GM12878 (cell line): ENCODE data around the gene DPYSL4. TPM values are rescaled to one million over a fixed set of nuclear protein-coding genes. Genes with fewer than 3 reads are reported as not detected.

Experiments
- ATAC-seq: fragments of 200-7000 bp; cut with Tn5 transposase; 3 replicates; pipeline ENCODE4 v1.9.1; 2020; ENCODE audit warnings: mild to moderate bottlenecking, moderate library complexity
- BruUV-seq: library from RNA; stranded (reverse); fragments of 400-500 nt; replicated peaks from 2 replicates; lab custom pipeline; 2021; lab: Mats Ljungman, UMichigan
- CTCF ChIA-PET: fragments of 300-600 bp; sonication (Branson Sonifier 250); formaldehyde crosslinking; extraction: SDS; loops from one replicate; lab custom pipeline; 2021; ENCODE audit warnings: inconsistent platforms; lab: Yijun Ruan, JAX
- POLR2A ChIA-PET: fragments of 350-600 bp; formaldehyde crosslinking; extraction: SDS; loops from one replicate; lab custom pipeline; 2021; ENCODE audit warnings: inconsistent platforms; lab: Charles Lee
- RAD21 ChIA-PET: fragments of 300-600 bp; sonication (Branson Sonifier 250); formaldehyde crosslinking; loops from one replicate; lab custom pipeline; 2023; ENCODE audit warnings: antibody characterized with exemption; ENCODE audit not compliant: unreplicated experiment; lab: Charles Lee
- SMC1A ChIA-PET: fragments of 300-600 bp; sonication (Branson Sonifier 250); formaldehyde crosslinking; loops from one replicate; lab custom pipeline; 2023; ENCODE audit not compliant: unreplicated experiment, uncharacterized antibody; lab: Charles Lee
- DNase-seq: peaks from one replicate; pipeline ENCODE4 v3.0.0-alpha.2; 2011; ENCODE audit warnings: low read depth, low spot score
- FAIRE-seq: peaks from 3 replicates; lab custom pipeline; 2011; peaks lifted over from hg19 to GRCh38; lab: Jason Lieb, UNC
- H2AFZ ChIP-seq: 2 replicates; pipeline ENCODE4 v1.6.0; 2011; ENCODE audit warnings: low read depth, low read length, control low read depth; ENCODE audit not compliant: control insufficient read depth
- H3K27ac ChIP-seq: 2 replicates; pipeline ENCODE4 v1.5.1; 2011; ENCODE audit warnings: control low read depth; ENCODE audit not compliant: control insufficient read depth, insufficient read depth
- H3K27me3 ChIP-seq, 2 experiments: replicated peaks in 1 of 2; 2 replicates each; pipeline versions ENCODE4 v1.6.0 to v1.6.1; 2011; ENCODE audit warnings: low read length in 1 of 2; ENCODE audit not compliant: control insufficient read depth in 2 of 2, insufficient read depth in 2 of 2
- H3K36me3 ChIP-seq, 2 experiments: 2 replicates each; pipeline ENCODE4 v1.5.1; 2011; ENCODE audit warnings: low read length in 1 of 2; ENCODE audit not compliant: control insufficient read depth in 2 of 2, insufficient read depth in 2 of 2
- H3K4me1 ChIP-seq: 2 replicates; pipeline ENCODE4 v1.6.1; 2011; ENCODE audit warnings: mild to moderate bottlenecking, low read length, moderate library complexity, mixed read lengths; ENCODE audit not compliant: control insufficient read depth, insufficient read depth
- H3K4me2 ChIP-seq: 2 replicates; pipeline ENCODE4 v1.6.0; 2011; ENCODE audit warnings: control low read depth; ENCODE audit not compliant: control insufficient read depth, insufficient read depth
- H3K4me3 ChIP-seq: fragments of 200-600 bp; sonication (generic); 2 replicates; pipeline ENCODE4 v1.5.1; 2016
- H3K79me2 ChIP-seq: 2 replicates; pipeline ENCODE4 v1.6.0; 2011; ENCODE audit warnings: low read length; ENCODE audit not compliant: control insufficient read depth, insufficient read depth
- H3K9ac ChIP-seq: 2 replicates; pipeline ENCODE4 v1.8.0; 2011; ENCODE audit warnings: low read length, control low read depth, mixed read lengths; ENCODE audit not compliant: control insufficient read depth, insufficient read depth
- H3K9me3 ChIP-seq: replicated peaks from 3 replicates; pipeline ENCODE4 v1.5.1; 2011; ENCODE audit warnings: mild to moderate bottlenecking, low read length; ENCODE audit not compliant: control insufficient read depth, insufficient read depth
- H4K20me1 ChIP-seq: 2 replicates; pipeline ENCODE4 v1.6.0; 2011; ENCODE audit not compliant: control insufficient read depth, insufficient read depth
- BCL11A ChIP-seq: IDR thresholded peaks from 2 replicates; pipeline ENCODE4 v1.6.1; 2011; ENCODE audit warnings: low read depth, low read length
- EP300 ChIP-seq, 2 experiments: fragments of 150-350 bp in 1 of 2; IDR thresholded peaks; 2 replicates each; pipeline ENCODE4 v1.6.1; 2011 to 2012; ENCODE audit warnings: low read depth in 2 of 2, low read length in 2 of 2, borderline replicate concordance in 1 of 2, improper control_type of control experiment in 1 of 2, inconsistent platforms in 1 of 2; ENCODE audit not compliant: control insufficient read depth in 1 of 2
- FOS ChIP-seq: IDR thresholded peaks from 3 replicates; pipeline ENCODE4 v1.6.1; 2011; ENCODE audit warnings: borderline replicate concordance; ENCODE audit not compliant: insufficient read length; ENCODE audit errors: extremely low read depth
- KDM1A ChIP-seq: fragments of 200-600 bp; sonication (generic); IDR thresholded peaks from 2 replicates; pipeline ENCODE4 v1.6.1; 2016; ENCODE audit warnings: borderline replicate concordance
- MYC ChIP-seq: IDR thresholded peaks from 2 replicates; pipeline ENCODE4 v1.6.1; 2011; ENCODE audit warnings: mild to moderate bottlenecking, low read length, moderate library complexity, inconsistent platforms; ENCODE audit not compliant: insufficient read depth, insufficient replicate concordance, insufficient read length, severe bottlenecking
- POU2F2 ChIP-seq: IDR thresholded peaks from 3 replicates; pipeline ENCODE4 v1.6.1; 2011; ENCODE audit warnings: low read depth, mild to moderate bottlenecking, low read length, borderline replicate concordance
- REST ChIP-seq: IDR thresholded peaks from 2 replicates; pipeline ENCODE4 v1.6.1; 2012; ENCODE audit warnings: mild to moderate bottlenecking, low read depth, low read length
- SP1 ChIP-seq: IDR thresholded peaks from one replicate; pipeline ENCODE4 v1.6.1; 2011; ENCODE audit warnings: low read depth, low read length
- USF1 ChIP-seq: IDR thresholded peaks from 2 replicates; pipeline ENCODE4 v1.6.1; 2011; ENCODE audit warnings: borderline replicate concordance, low read depth, mild to moderate bottlenecking, moderate library complexity, mixed read lengths, low read length; ENCODE audit not compliant: insufficient read depth; ENCODE audit errors: extremely low read length
- ZNF687 ChIP-seq: fragments of 450-650 bp; IDR thresholded peaks from 2 replicates; pipeline ENCODE4 v1.6.1; 2017; ENCODE audit warnings: mild to moderate bottlenecking, moderate library complexity
- WGBS: methylation state at CpG from one replicate; pipeline ENCODE4 v1.1.6; 2016; ENCODE audit warnings: low lambda C conversion rate; ENCODE audit not compliant: insufficient replicate concordance, insufficient coverage; ENCODE audit errors: missing lambda C conversion rate; 5-methylcytosine and 5-hydroxymethylcytosine counted together
- in situ Hi-C: fragments of 300-500 bp; cut with MboI; formaldehyde crosslinking; loops from 9 replicates; pipeline ENCODE4 v1.14.3; 2018; ENCODE audit warnings: mixed read lengths
- intact Hi-C: fragments of 100-400 bp; cut with micrococcal nuclease; formaldehyde crosslinking; loops from one replicate; pipeline ENCODE4 v1.14.2; 2022; ENCODE audit not compliant: unreplicated experiment
- polyA plus RNA-seq, 11 experiments: library from polyadenylated mRNA; depleted of rRNA in 4 of 11; unstranded in 6 of 11; stranded (reverse) in 5 of 11; fragments of >200 nt; fragmentation: Nextera tagmentation in 4 of 11; fragmentation: Illumina TruSeq in 1 of 11; extraction: Ambion mirVana in 4 of 11; extraction: Trizol in 1 of 11; gene quantifications; 1 replicate in 1 of 11; 2 replicates in 10 of 11; pipeline versions ENCODE4 v1.2.1 to v1.2.3, GENCODE V29; 2011 to 2016; ENCODE audit warnings: inconsistent platforms in 2 of 11, missing spikeins in 2 of 11, low read depth in 1 of 11
- total RNA-seq, 4 experiments: library from RNA; depleted of rRNA in 3 of 4; stranded (reverse); fragments of >200 nt in 3 of 4; fragmentation: Illumina TruSeq in 1 of 4; extraction: Trizol in 1 of 4; gene quantifications; 2 replicates each; pipeline versions ENCODE4 v1.2.1 to v1.2.3, GENCODE V29; 2013 to 2021
- TF ChIP-seq, protein P1 (sequence below), 3 experiments: IDR thresholded peaks in 2 of 3; conservative IDR thresholded peaks in 1 of 3; 2 replicates each; pipeline ENCODE4 v1.5.1; 2011; ENCODE audit warnings: low read depth in 3 of 3, low read length in 3 of 3, mild to moderate bottlenecking in 3 of 3, control low read depth in 2 of 3, moderate library complexity in 2 of 3, inconsistent platforms in 1 of 3, mixed read lengths in 1 of 3; ENCODE audit not compliant: control insufficient read depth in 2 of 3, insufficient read depth in 1 of 3; ENCODE audit errors: extremely low read depth in 1 of 3

DPYSL4 gene
- total and polyA plus RNA-seq, 10 of the 15 experiments (the other 5 are each of a cell fraction or from before 2014, with no cell fraction given), result 0.10 to 0.21 TPM; not detected in 8

- ChIA-PET SMC1A (no interaction called here), POLR2A (no interaction called here), CTCF (no interaction called here), RAD21 (no interaction called here)
- H3K27ac ChIP-seq, result no peak overlapping the region
- H3K79me2 ChIP-seq, result no peaks in the 10 kb centered on the region
- H3K9me3 ChIP-seq, result no peaks in the 10 kb centered on the region
- ATAC-seq (no peak), DNase-seq (no peak), FAIRE-seq (no peak)
- WGBS, result 87% methylated on average over 29 of the region's 40 CpGs
- H3K4me1 ChIP-seq, result no peaks in the 10 kb centered on the region
- no peak overlapping the region for H3K4me3 ChIP-seq
- H3K9ac ChIP-seq, result no peak overlapping the region
- no peak overlapping the region for H3K4me2 ChIP-seq
- BruUV-seq, result no TSS peak
- no peaks in the 10 kb centered on the region for H3K27me3 ChIP-seq
- in situ Hi-C loops, result no loop called here
- no peak overlapping the region for H2AFZ ChIP-seq
- H4K20me1 ChIP-seq, result no peaks in the 10 kb centered on the region
- intact Hi-C loops, result no loop called here
- no peaks in the 10 kb centered on the region for H3K36me3 ChIP-seq
- no peak for TF ChIP-seq KDM1A
- no peak for TF ChIP-seq REST
- TF ChIP-seq USF1, result no peak
- no peak for TF ChIP-seq EP300 (IDR thresholded peaks at IDR 0.05; ENCODE audit: borderline replicate concordance in 1 of 2, control insufficient read depth in 1 of 2, low read depth in 2 of 2, low read length in 2 of 2)
- no peak for TF ChIP-seq MYC
- TF ChIP-seq FOS, result no peak
- no peak for TF ChIP-seq BCL11A
- TF ChIP-seq ZNF687, result no peak
- TF ChIP-seq, protein P1, sequence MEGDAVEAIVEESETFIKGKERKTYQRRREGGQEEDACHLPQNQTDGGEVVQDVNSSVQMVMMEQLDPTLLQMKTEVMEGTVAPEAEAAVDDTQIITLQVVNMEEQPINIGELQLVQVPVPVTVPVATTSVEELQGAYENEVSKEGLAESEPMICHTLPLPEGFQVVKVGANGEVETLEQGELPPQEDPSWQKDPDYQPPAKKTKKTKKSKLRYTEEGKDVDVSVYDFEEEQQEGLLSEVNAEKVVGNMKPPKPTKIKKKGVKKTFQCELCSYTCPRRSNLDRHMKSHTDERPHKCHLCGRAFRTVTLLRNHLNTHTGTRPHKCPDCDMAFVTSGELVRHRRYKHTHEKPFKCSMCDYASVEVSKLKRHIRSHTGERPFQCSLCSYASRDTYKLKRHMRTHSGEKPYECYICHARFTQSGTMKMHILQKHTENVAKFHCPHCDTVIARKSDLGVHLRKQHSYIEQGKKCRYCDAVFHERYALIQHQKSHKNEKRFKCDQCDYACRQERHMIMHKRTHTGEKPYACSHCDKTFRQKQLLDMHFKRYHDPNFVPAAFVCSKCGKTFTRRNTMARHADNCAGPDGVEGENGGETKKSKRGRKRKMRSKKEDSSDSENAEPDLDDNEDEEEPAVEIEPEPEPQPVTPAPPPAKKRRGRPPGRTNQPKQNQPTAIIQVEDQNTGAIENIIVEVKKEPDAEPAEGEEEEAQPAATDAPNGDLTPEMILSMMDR (IDR thresholded peaks at IDR 0.05 in 2 of 3, conservative IDR thresholded peaks at IDR 0.05 in 1 of 3; ENCODE audit: control insufficient read depth in 2 of 3, extremely low read depth in 1 of 3, insufficient read depth in 1 of 3, low read depth in 3 of 3, low read length in 3 of 3), result no peak
- no peak for TF ChIP-seq POU2F2
- TF ChIP-seq SP1, result no peak
Observed at GRCh38 chr10:132138133-132138532, 48.6 kb upstream of the DPYSL4 start.
